HG03060 (cell line): Measurements from ENCODE around the gene PPTC7.
"Not testable (repeated sequence)": the region's sequence is repeated elsewhere in the genome, so short reads cannot be mapped to it uniquely, and the experiment has no call there.

Source experiments
- ATAC-seq: cut with Tn5 transposase; IDR thresholded peaks from one replicate; pipeline ENCODE4 v1.9.1; 2021; ENCODE audit warnings: low read depth, moderate number of reproducible peaks; ENCODE audit not compliant: unreplicated experiment

PPTC7 gene

DNA sequence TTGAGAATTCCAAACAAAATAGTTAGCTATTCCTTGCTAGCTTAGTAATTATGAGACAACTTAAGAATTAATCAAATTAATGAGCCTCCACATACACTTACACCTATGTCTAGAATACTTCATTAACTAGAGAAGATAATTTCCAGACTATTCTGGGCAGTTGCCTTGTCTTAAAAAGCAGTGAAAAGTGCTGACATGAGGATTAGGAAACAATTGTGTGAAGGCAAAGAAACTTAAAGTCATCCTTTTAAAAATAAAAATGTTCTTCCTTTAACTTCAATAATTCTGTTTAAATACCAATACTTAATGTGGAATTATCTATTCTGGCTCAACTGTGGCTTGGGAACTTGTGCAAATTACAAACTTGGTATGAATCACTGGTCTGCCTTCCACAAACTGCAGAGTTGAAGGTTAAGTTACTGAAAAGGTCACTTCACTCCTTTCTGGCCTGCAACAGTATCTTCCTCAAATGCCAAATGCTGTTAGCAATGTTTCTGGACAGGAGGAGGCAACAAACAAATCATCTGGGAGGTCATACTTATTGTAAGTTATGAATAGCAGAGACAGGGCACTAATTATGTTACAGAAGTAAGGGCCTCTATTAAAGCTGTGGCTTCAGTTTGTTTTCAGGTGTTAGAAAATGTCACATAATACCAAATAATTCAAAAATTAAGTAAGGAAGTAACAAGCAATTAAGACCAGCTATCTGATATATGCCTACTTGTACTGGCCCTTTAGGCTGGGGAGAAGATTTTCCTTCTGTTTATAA, 19.2 kb downstream of the PPTC7 start:
- no peak for ATAC-seq

DNA sequence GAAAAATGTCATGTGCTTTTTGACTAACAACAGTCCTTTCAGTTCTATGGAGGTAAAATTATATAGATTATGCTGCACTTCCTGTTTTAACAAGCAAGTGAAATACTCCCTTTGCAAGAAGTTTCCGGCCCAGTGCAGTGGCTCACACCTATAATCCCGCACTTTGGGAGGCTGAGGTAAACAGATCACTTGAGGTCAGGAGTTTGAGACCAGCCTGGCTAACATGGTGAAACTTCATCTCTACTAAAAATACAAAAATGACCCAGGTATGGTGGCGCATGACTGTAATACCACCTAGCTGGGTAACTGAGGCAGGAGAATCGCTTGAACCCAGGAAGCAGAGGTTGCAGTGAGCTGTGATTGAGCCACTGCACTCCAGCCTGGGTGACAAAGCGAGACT, 20.7 kb downstream of the PPTC7 start:
- not testable (repeated sequence) for ATAC-seq

DNA sequence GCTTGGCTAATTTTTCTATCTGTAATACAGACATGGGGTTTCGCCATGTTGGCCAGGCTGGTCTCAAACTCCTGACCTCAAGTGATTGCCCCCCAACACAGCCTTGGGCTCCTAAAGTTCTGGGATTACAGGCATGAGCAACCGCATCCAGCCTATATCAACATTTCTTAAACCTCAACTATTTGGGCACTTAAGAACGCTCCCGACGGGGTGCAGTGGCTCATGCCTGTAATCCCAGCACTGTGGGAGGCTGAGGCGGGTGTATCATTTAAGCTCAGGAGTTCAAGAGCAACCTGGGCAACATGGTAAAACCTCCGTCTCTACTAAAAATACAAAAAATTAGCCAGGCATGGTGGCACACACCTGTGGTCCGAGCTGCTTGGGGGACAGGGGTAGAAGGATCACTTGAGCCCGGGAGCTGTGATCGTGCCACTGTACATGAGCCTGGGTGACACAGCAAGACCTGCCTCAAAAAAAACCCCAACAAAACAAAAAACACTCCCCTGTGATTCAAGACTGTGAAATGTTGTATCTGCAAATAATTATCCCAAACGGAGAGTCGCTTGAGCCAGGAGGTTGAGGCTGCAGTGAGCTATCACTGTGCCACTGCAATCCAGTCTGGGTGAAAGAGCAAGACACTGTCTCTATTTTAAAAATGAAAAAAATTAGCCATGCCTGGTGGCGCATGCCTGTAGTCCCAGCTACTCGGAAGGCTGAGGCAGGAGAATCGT, 21.5 kb downstream of the PPTC7 start:
- ATAC-seq = no peak

DNA sequence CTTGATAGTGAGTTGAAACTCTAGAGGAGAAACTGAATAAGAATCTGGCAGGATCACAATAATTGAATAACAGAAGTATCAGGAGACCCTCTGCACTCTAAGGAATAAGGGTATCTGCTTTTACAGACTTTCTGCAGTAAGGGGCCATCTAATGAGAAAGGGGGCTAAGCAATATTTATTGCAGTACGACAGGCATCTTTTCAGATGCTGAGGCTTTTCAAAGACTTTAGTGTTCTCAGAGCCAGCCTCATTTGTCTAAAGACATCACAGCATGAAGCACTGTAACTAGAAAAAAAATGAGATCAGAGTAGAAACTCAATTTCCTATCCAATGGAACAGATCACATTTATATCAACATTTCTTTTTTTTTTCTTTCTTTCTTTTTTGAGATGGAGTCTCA, 22.2 kb downstream of the PPTC7 start:
- no peak for ATAC-seq

DNA sequence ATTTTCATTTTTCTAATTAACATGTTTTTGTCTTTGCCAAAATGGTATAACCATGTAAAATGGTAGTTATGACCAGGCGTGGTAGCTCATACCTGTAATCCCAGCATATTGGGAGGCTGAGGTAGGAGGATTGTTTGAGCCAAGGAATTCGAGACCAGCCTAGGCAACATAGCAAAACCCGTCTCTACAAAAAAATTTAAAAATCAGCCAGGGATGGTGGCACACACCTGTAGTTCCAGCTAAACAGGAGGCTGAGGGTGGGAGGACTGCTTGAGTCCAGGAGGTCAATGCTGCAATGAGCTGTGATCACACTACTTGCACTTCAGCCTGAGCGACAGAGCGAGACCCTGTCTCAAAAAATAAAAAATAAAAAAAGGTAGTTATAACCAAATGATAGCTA, 23.1 kb downstream of the PPTC7 start:
- ATAC-seq = no peak

DNA sequence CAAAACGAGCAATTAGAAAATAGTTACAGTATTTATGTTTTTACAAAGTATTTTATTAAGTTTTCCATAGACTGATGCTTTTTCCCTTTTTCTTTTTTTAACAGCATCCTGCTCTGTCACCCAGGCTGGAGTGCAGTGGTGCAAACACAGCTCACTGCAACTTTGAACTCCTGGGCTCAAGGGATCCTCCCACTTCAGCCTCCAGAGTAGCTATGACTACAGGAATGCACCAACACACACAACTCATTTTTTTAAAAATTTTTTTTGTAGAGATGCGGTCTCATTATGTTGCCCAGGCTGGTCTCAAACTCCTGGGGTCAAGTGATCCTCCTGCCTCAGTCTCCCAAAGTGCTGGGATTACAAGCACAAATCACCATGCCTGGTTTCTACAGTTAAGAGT, 24.2 kb downstream of the PPTC7 start:
- not testable (repeated sequence) for ATAC-seq

DNA sequence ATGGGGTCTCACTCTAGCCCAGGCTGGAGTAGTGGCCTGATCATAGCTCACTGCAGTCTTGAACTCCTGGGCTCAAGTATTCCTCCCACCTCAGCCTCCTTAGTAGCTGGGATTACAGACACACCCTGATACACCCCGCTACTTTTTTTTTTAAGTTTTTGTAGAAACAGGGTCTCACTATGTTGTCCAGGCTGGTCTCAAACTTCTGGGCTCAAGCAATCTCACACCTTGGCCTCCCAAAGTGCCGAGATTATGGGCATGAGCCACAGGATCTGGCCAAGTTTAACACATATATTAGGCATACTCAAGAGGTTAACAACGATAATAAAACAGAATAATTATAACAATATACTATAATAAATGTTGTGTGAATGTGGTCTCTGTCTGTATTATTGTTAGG, 25.8 kb downstream of the PPTC7 start:
- no peak for ATAC-seq

DNA sequence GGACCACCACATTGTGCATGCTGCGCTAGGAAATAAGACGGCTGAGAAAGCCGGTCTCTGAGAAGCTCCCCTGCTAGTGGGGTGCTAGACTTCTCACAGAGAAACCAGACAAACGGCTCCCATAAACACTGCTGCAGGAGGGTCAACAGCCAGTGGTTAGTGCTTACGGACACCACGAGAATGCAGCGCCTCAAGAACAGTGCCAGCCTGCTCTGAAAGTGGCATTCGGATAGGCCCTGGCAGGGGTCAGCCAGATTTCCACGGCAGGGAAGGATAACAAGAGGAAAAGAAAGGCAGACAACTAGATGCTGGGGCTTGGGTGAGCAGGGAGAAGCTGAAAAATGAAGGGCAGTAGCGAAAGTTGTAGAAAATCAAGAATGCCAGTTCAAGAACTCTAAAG, 26.4 kb downstream of the PPTC7 start:
- ATAC-seq = no peak

DNA sequence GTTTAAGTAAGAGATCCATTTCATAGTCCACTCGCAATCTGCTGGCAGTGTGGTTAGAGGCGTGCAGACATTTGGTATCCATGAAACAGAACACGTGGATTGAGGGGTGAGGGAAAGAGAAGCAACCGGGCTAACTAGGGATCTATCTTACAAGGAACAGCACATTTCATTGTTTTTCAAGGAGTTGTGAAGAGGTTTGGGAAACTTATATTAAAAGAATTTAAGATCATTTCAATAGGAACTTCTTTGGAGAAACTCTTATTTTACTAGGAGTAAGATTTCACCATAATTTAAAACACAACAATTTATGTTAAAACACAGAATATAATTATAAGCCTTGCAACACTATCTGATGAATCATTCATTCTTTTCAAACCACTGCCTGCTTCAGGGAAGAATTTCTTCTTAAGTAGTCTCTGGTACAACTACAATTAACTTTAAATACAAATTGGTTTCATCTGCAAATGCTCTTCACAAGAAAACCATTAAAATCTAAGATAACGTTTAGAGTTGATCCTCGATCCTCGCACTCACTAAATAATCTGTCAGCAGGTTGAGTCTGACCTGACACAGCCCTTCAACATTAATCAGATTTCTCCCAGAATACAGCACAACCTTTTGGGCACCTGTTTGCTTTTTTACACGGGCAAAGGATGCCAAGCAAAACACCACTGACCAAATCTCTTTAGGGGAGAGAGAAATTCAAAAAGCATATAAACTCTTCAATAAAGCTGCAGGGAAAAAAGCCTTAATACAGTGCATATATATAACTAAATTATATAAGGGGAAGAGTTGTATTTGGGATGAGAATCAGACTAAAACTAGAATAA, 27.3 kb downstream of the PPTC7 start:
- ATAC-seq = no peak

DNA sequence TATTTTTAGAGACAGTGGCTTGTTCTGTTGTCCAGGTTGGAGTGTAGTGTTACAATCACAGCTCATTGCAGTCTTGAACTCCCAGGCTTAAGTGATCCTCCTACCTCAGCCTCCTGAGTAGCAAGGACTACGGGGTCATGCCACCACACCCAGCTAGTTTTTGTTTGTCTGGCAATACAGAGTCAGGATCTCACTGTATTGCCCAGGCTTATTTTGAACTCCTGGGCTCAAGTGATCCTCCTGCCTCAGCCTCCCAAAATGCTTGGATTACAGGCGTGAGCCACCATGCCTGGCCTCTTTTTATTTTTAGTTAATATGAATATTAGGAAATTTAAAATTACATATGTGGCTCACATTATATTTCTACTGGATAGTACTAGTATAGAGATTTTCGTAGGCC, 28.9 kb downstream of the PPTC7 start:
- ATAC-seq = no peak

DNA sequence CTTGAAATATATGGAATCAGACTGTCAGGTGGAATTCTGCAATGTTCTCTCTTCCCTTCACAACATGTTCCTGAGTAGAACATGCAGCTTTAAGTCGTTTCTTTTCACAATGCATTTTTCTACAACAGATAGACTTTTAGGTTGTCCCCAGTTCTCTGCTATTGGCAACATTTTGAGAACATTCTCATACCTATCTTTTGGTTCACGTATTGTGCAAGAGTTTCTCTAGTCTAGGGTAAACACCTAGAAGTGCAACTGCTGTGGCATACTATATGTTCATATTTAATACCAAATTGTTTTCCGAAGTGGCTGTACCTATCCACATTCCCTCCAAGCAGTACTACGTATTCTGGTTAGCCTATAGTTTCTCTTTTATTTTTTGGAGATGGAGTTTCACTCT, 32.1 kb downstream of the PPTC7 start:
- ATAC-seq = no peak

DNA sequence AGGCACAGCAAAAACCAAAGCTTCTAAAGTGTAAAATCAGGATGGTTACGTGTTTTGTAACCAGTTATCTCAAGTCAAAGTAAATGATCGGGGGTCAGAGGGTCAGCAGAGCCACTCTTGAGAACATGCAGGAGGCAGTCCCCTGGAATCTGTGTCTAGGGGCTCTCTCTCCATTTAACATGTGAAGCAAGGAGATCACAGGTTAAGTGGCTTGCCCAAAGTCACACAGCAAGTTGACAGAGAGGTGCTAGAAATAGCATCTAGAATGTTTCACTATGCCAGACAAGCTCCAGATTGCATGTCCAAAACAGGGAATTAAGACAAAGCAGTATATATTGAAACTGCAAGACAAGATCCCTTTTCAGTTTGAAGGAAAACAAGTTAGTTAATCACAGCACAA, 33.4 kb downstream of the PPTC7 start:
- ATAC-seq = no peak

DNA sequence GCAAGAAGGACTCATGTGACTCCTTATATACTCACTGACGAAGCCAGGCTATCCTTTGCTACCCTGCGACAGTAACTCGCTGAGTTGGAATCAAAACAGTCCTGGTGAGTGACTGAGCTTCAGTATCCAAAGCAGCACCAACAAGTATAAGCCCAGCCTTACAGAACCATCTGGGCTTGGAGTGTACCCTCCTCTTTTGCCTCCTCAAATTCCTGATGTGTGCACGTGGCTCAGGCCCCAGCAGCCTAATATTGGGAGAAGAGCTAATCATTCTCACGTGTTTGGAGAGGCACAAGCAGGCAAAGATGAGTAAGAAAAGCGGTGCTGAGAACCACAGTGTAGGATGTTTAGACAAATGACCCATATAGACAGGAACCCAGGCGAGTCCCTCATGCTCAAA, 34.4 kb downstream of the PPTC7 start:
- ATAC-seq = no peak

DNA sequence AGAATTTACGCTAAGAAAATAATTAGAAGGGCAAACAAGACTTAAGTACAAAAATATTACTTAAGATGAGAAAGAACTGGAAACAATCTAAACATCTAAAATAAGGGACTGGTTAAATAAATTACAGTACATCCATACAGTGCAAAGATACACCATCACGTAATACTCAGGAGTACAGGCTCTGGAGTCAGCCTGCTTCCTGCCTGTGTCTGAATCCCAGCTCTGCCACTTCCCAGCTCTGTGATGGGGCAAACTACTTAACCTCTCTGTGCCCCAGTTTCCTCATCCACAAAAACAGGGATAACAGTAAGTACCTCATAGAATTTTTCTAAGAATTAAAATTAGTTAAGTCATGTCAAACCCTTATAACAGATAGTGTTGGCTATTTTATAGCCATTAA, 36.0 kb downstream of the PPTC7 start:
- no peak for ATAC-seq

DNA sequence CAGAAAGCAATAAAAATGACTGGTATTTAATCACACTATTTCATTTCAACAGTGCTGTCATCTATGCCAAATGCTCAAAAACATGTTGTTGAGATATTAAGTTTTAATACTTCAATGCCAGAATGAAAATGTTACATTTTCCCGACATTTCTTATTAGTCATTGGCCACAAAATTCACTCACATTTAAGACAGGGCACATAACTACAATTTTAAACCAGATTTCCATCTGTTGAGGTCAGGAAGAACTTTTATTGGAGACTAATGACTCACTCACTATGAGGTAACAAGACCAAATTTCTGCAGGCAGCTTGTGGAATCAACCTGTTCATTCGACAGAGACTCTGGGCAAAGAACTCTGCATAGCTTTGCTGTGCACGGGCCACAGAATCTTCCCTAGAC, 36.8 kb downstream of the PPTC7 start:
- ATAC-seq = no peak

DNA sequence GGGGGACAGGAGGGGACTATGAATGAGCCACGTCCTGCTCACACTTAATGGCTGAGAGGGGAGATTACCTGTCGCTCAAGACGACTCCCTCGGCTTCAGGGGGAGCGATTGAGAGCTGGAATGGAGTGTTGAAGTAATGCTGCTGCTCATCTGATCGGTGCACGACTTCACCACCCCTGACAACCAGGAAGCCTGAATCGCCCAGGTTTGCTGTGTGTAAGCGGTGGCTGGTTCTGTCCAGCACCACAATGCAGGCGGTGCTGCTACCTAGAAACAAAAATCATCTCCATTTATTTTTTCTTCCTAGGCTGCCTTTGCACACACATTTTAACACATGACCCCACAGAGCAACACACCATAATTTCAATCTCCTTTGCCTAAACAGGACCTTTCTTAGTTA, 37.3 kb downstream of the PPTC7 start:
- ATAC-seq = no peak

DNA sequence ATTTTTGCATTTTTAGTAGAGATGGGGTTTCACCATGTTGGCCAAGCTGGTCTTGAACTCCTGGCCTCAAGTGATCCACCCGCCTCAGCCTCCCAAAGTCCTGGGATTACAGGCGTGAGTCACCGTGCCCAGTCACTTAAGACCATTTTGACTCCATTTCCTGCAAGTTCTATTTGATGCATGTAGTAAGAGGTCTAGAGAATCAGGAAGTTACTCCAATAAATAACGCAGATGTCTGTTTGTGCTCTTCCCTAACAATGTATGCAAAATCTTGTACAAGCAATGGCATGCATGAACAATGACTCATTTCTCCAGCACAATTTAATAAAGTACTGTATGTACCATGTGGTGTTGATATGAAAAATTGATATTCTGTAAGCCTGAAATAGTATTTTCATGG, 37.9 kb downstream of the PPTC7 start:
- ATAC-seq = not testable (repeated sequence)

DNA sequence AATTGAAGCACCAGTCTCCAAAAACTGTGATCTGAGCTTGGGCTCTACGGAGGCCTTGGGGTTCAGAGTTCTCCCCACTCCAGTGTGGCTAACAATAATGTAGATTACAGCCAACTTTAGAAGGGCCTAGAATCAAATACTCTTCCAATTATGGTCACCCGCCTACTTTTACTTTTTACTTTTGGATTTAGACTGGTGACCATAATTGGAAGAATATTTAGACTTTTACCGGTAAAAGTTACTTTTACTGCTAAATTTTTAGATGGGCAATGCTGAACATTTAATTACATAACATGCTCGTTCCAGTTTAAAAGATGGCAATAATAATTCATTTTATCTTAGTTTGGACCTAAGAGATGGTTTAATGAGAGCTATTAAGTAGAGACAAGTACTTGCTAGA, 39.2 kb downstream of the PPTC7 start:
- ATAC-seq = no peak

DNA sequence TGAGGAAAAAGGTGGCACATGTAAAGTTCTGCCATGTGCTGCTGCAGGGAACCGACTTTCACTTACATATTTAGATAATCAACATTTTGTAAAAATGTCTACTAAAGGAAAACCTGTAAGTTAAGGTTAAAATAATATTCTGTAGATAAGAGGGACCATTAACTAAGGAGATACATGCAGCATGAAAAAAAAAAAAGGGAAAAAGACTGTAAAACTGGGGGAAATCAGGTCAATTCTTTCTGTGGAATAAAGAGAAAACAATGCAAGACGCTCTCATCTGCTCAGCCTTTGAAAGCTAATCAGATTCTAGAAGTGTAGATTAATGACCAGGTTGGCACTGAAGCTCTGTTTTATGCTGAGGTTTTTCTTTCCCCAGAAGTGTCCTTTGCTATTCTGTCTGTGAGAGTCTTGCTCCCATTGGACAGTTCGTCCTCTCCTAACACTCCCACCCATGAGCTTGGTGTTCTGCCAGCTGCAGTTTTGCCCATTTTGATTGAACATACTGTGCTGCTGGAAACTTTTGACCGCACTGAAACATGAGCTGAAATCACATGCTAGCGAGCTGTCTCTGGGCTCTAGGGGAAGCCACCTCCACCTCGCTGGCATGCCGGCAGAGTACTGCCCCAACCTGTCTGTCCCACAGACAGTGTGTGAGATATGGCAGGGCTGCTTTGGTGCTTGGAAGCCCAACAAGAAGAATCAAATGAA, 39.7 kb downstream of the PPTC7 start:
- ATAC-seq = no peak

DNA sequence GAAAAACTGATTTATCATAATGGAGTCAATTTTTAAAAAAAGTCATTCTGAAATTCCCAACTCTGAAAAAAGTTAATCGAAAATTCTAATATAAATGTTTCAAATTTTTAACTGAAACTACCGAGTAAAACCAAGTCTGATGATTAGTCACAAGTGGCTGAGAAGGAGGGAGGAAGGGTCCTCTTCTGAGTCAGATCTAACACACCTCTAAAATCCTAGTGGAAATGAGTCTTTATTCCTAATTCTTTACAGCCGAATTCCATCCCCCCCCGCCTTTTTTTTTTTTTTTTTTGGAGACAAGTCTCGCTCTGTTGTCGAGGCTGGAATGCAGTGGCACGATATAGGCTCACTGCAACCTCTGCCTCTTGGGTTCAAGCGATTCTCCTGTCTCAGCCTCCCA, 43.1 kb downstream of the PPTC7 start:
- no peak for ATAC-seq
